Transverse colon (tissue), 4 donors: ENCODE results near the gene CELF6. TPM values are rescaled to one million over a fixed set of nuclear protein-coding genes. Genes with fewer than 3 reads are reported as not detected.

ENCODE experiments used
- DNase-seq: peaks from one replicate; pipeline ENCODE4 v3.0.0-alpha.2; 2019
- H3K27ac ChIP-seq, 4 donors: fragments of 200-600 bp; sonication (generic); 2 replicates each; pipeline ENCODE4 v1.5.1; 2016 to 2018; ENCODE audit warnings: inconsistent platforms in 4 of 4
- H3K27me3 ChIP-seq: fragments of 200-600 bp; sonication (generic); 2 replicates; pipeline ENCODE4 v1.5.1; 2017; ENCODE audit warnings: inconsistent platforms
- H3K36me3 ChIP-seq, 4 donors: fragments of 200-600 bp; sonication (generic); 2 replicates each; pipeline ENCODE4 v1.5.1; 2017 to 2019; ENCODE audit warnings: inconsistent platforms in 4 of 4
- H3K4me1 ChIP-seq, 4 donors: fragments of 200-600 bp; sonication (generic); 2 replicates each; pipeline ENCODE4 v1.5.1; 2017 to 2020; ENCODE audit warnings: inconsistent platforms in 4 of 4
- H3K4me3 ChIP-seq, 4 donors: fragments of 200-600 bp; sonication (generic); 1 replicate in 1 of 4; 2 replicates in 3 of 4; pipeline versions ENCODE4 v1.5.1 to v1.6.1; 2017 to 2019; ENCODE audit warnings: inconsistent platforms in 4 of 4
- H3K9me3 ChIP-seq, 2 donors: fragments of 200-600 bp; sonication (generic); 2 replicates each; pipeline ENCODE4 v1.5.1; 2017 to 2019; ENCODE audit warnings: inconsistent platforms in 2 of 2
- EP300 ChIP-seq: sonication (generic); formaldehyde crosslinking; IDR thresholded peaks from one replicate; pipeline ENCODE4 v1.6.1; 2017; ENCODE audit warnings: antibody characterized with exemption, low read depth
- POLR2A ChIP-seq: fragments of 450-650 bp; IDR thresholded peaks from one replicate; pipeline ENCODE4 v1.6.1; 2016; ENCODE audit warnings: antibody characterized with exemption, mild to moderate bottlenecking, moderate library complexity
- POLR2AphosphoS5 ChIP-seq, 3 donors: sonication (generic); formaldehyde crosslinking; IDR thresholded peaks; one replicate each; pipeline ENCODE4 v1.6.1; 2016; ENCODE audit warnings: antibody characterized with exemption in 3 of 3
- WGBS, 2 donors: methylation state at CpG; one replicate each; pipeline ENCODE4 v1.1.5; 2018; ENCODE audit warnings: low coverage in 1 of 2; 5-methylcytosine and 5-hydroxymethylcytosine counted together
- in situ Hi-C, 4 donors: fragments of 200-750 bp; cut with MboI; loops; one replicate each; pipeline versions ENCODE4 v1.15.0 to v1.15.1; 2017; ENCODE audit warnings: low sequenced_read_pairs in 3 of 4, low pct_ligation_motif_present in 1 of 4, low pct_unique_long_range_greater_than_20kb in 1 of 4
- intact Hi-C: fragments of 100-400 bp; cut with DNase I; formaldehyde crosslinking; loops from one replicate; pipeline ENCODE4 v1.15.1; 2023; ENCODE audit warnings: low total_unique reads
- total RNA-seq, 4 donors: library from RNA; depleted of rRNA; stranded (reverse); fragments of >200 nt; gene quantifications; one replicate each; pipeline ENCODE4 v1.1.0, GENCODE V29; 2016
- TF ChIP-seq, protein P1 (sequence below), 5 experiments: fragments of 200-600 bp in 3 of 5; fragments of 450-650 bp in 2 of 5; sonication (generic) in 3 of 5; IDR thresholded peaks; 1 replicate in 2 of 5; 2 replicates in 3 of 5; pipeline ENCODE4 v1.5.1; 2016 to 2017; ENCODE audit warnings: antibody characterized with exemption in 5 of 5, inconsistent platforms in 3 of 5, mild to moderate bottlenecking in 2 of 5, moderate library complexity in 1 of 5

The CELF6 gene
- total RNA-seq, 4 donors from 2014 or later: 1.5 to 12.9 (median 4.7) TPM

GRCh38 chr15:72285402-72285801, 34.6 kb downstream of the CELF6 start:
- no peaks in the 10 kb centered on the region for H3K4me1 ChIP-seq
- H3K4me3 ChIP-seq: no peak overlapping the region
- intact Hi-C loops: no loop called here
- no peak for DNase-seq
- in situ Hi-C loops: no loop called here
- 60 to 63% methylated on average over 1 to 3 of the region's 3 CpGs for WGBS, 2 donors
- TF ChIP-seq POLR2A: no peak
- TF ChIP-seq, protein P1, sequence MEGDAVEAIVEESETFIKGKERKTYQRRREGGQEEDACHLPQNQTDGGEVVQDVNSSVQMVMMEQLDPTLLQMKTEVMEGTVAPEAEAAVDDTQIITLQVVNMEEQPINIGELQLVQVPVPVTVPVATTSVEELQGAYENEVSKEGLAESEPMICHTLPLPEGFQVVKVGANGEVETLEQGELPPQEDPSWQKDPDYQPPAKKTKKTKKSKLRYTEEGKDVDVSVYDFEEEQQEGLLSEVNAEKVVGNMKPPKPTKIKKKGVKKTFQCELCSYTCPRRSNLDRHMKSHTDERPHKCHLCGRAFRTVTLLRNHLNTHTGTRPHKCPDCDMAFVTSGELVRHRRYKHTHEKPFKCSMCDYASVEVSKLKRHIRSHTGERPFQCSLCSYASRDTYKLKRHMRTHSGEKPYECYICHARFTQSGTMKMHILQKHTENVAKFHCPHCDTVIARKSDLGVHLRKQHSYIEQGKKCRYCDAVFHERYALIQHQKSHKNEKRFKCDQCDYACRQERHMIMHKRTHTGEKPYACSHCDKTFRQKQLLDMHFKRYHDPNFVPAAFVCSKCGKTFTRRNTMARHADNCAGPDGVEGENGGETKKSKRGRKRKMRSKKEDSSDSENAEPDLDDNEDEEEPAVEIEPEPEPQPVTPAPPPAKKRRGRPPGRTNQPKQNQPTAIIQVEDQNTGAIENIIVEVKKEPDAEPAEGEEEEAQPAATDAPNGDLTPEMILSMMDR (IDR thresholded peaks at IDR 0.05): no peak
- no peaks in the 10 kb centered on the region for H3K9me3 ChIP-seq
- H3K27me3 ChIP-seq: no peaks in the 10 kb centered on the region
- H3K36me3 ChIP-seq: no peaks in the 10 kb centered on the region
- H3K27ac ChIP-seq: no peak overlapping the region

DNA sequence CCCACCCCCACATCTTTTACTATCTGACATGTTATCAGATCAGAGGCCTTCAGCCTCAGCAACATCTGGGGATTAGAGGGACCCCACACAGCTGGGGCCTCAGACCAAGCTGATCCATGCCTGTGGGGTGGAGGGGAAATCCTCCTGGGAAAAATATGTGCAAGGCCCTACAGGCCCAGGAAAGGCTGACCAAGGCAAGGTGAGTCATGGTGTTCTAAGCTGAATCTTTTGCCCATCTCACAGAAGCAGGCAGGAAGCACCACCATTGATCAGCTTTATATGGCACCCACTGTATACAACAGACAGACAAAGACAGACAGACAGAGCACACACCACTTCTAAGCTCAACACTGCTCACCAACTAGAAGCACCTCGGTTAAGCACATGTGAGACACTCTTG, 35.2 kb downstream of the CELF6 start:
- DNase-seq: no peak
- no peaks in the 10 kb centered on the region for H3K27me3 ChIP-seq
- H3K4me3 ChIP-seq: no peak overlapping the region
- no peak overlapping the region for H3K27ac ChIP-seq
- intact Hi-C loops (no loop called here), in situ Hi-C loops (no loop called here)
- WGBS, 2 donors: 83 to 93% methylated on average over 1 of the region's 1 CpG
- H3K36me3 ChIP-seq: no peaks in the 10 kb centered on the region
- TF ChIP-seq, protein P1 (IDR thresholded peaks at IDR 0.05): no peak
- H3K9me3 ChIP-seq: no peaks in the 10 kb centered on the region
- H3K4me1 ChIP-seq: no peaks in the 10 kb centered on the region

DNA sequence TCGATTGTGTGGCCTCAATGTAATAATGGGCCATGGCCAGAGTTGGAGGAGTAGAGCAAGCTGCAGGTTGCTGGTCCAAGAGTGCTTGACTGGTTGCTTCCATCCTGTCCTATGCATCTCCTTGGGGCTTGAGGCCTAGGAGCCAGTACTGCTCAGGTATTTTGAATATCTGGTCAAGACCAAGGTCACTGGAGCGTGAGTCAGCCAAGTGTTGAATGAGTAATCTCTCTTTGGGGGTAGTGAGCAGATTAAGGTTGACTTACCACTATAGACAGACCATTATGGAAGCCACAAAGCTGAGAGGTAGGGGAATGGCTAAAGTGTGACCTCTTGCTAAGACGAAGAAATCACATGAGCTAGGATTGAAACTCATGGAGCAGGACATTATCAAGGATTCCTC, 38.2 kb downstream of the CELF6 start:
- TF ChIP-seq POLR2A (no peak), POLR2AphosphoS5 (IDR thresholded peaks at IDR 0.05) (no peak), EP300 (no peak)
- TF ChIP-seq, protein P1 (IDR thresholded peaks at IDR 0.05): no peak
- H3K27me3 ChIP-seq: no peaks in the 10 kb centered on the region
- in situ Hi-C loops (no loop called here), intact Hi-C loops (no loop called here)
- no peaks in the 10 kb centered on the region for H3K36me3 ChIP-seq
- H3K4me3 ChIP-seq: no peak overlapping the region
- H3K9me3 ChIP-seq: no peaks in the 10 kb centered on the region
- H3K4me1 ChIP-seq: no peaks in the 10 kb centered on the region
- WGBS, 2 donors: 72% methylated on average over 3 of the region's 3 CpGs; no CpG with 5 or more reads in 1 of the 2 donors
- no peak for DNase-seq
- H3K27ac ChIP-seq: no peak overlapping the region

GRCh38 chr15:72280751-72281150, 39.2 kb downstream of the CELF6 start:
- WGBS, 2 donors: 78 to 80% methylated on average over 1 to 2 of the region's 2 CpGs
- intact Hi-C loops (no loop called here), in situ Hi-C loops (no loop called here)
- H3K4me3 ChIP-seq: no peak overlapping the region
- no peak for DNase-seq
- TF ChIP-seq, protein P1 (IDR thresholded peaks at IDR 0.05): no peak
- no peak for TF ChIP-seq POLR2A
- TF ChIP-seq POLR2AphosphoS5 (IDR thresholded peaks at IDR 0.05): no peak
- TF ChIP-seq EP300: no peak
- H3K36me3 ChIP-seq: no peaks in the 10 kb centered on the region
- H3K27ac ChIP-seq: no peak overlapping the region
- H3K27me3 ChIP-seq: no peaks in the 10 kb centered on the region
- no peaks in the 10 kb centered on the region for H3K4me1 ChIP-seq
- no peaks in the 10 kb centered on the region for H3K9me3 ChIP-seq
